K562 (cell line): ENCODE measurements around the gene TRAP1. TPM values are rescaled to one million over a fixed set of nuclear protein-coding genes. Genes with fewer than 3 reads are reported as not detected.

Experiments
- ATAC-seq: fragments of 200-7000 bp; cut with Tn5 transposase; 3 replicates; pipeline ENCODE4 v1.9.1; 2020; ENCODE audit warnings: moderate library complexity
- BruUV-seq: library from RNA; stranded (reverse); fragments of 400-500 nt; replicated peaks from 2 replicates; lab custom pipeline; 2021; lab: Mats Ljungman, UMichigan
- CTCF ChIA-PET: fragments of 300-600 bp; formaldehyde crosslinking; extraction: SDS; loops from one replicate; lab custom pipeline; 2021; ENCODE audit warnings: low intra/inter-chr PET ratio; lab: Yijun Ruan, JAX
- POLR2A ChIA-PET: fragments of 300-600, 350-650 bp; sonication (Branson Sonifier 250); formaldehyde crosslinking; extraction: SDS; loops from one replicate; lab custom pipeline; 2021; ENCODE audit warnings: antibody characterized with exemption, inconsistent platforms; lab: Yijun Ruan, JAX
- DNase-seq, 4 experiments: peaks; one replicate each; pipeline versions ENCODE4 v3.0.0 to v3.0.0-alpha.2; 2011 to 2018; ENCODE audit warnings: low spot score in 3 of 4, mixed read lengths in 3 of 4; ENCODE audit errors: extremely low read depth in 1 of 4
- FAIRE-seq: peaks from 2 replicates; lab custom pipeline; 2011; peaks lifted over from hg19 to GRCh38; lab: Jason Lieb, UNC
- H2AFZ ChIP-seq: 2 replicates; pipeline ENCODE4 v1.6.0; 2011; ENCODE audit warnings: low read depth, low read length, control low read depth, inconsistent platforms
- H3K27ac ChIP-seq: fragments of 200-600 bp; 3 replicates; pipeline ENCODE4 v1.8.0; 2011; ENCODE audit warnings: low read depth, mild to moderate bottlenecking, control low read depth, inconsistent platforms, low read length, moderate library complexity, mixed read lengths; ENCODE audit errors: extremely low read depth
- H3K27me3 ChIP-seq, 2 experiments: fragments of 300-600 bp in 1 of 2; 2 replicates in 1 of 2; 3 replicates in 1 of 2; pipeline versions ENCODE4 v1.6.0 to v1.8.0; 2011; ENCODE audit warnings: inconsistent platforms in 2 of 2, low read length in 2 of 2, mild to moderate bottlenecking in 1 of 2, mixed read lengths in 1 of 2, moderate library complexity in 1 of 2; ENCODE audit not compliant: control insufficient read depth in 2 of 2, insufficient read depth in 2 of 2
- H3K36me3 ChIP-seq: fragments of 300-600 bp; 3 replicates; pipeline ENCODE4 v1.8.0; 2011; ENCODE audit warnings: mild to moderate bottlenecking, low read length, inconsistent platforms; ENCODE audit not compliant: control insufficient read depth, insufficient read depth
- H3K4me1 ChIP-seq, 2 experiments: fragments of 200-600 bp in 1 of 2; replicated peaks in 1 of 2; 2 replicates in 1 of 2; 3 replicates in 1 of 2; pipeline versions ENCODE4 v1.5.1 to v1.8.0; 2011; ENCODE audit warnings: inconsistent platforms in 2 of 2, low read length in 2 of 2, mild to moderate bottlenecking in 1 of 2, mixed read lengths in 1 of 2, moderate library complexity in 1 of 2; ENCODE audit not compliant: control insufficient read depth in 2 of 2, insufficient read depth in 2 of 2
- H3K4me2 ChIP-seq: 2 replicates; pipeline ENCODE4 v1.6.1; 2011; ENCODE audit warnings: low read length, control low read depth, inconsistent platforms, mixed read lengths; ENCODE audit not compliant: insufficient read depth
- H3K4me3 ChIP-seq: fragments of 200-600 bp; sonication (generic), shearing (Covaris generic); 2 replicates; pipeline ENCODE4 v1.5.1; 2016; ENCODE audit warnings: control low read depth, inconsistent platforms
- H3K79me2 ChIP-seq: fragments of 200-600 bp; 3 replicates; pipeline ENCODE4 v1.8.0; 2011; ENCODE audit warnings: low read length, inconsistent platforms; ENCODE audit not compliant: control insufficient read depth, insufficient read depth
- H3K9ac ChIP-seq, 2 experiments: 2 replicates each; pipeline versions ENCODE4 v1.6.0 to v1.6.1; 2011; ENCODE audit warnings: low read depth in 2 of 2, low read length in 2 of 2, control low read depth in 1 of 2, inconsistent platforms in 1 of 2, mild to moderate bottlenecking in 1 of 2, mixed read lengths in 1 of 2; ENCODE audit not compliant: insufficient read depth in 1 of 2
- H3K9me1 ChIP-seq: one replicate; pipeline ENCODE4 v1.6.0; 2011; ENCODE audit warnings: inconsistent platforms, mild to moderate bottlenecking, low read length, moderate library complexity; ENCODE audit not compliant: control insufficient read depth, insufficient read depth
- H3K9me3 ChIP-seq: replicated peaks from 2 replicates; pipeline ENCODE4 v1.5.1; 2011; ENCODE audit warnings: low read depth, low read length, inconsistent platforms; ENCODE audit not compliant: control insufficient read depth, insufficient read depth
- H4K20me1 ChIP-seq: replicated peaks from 2 replicates; pipeline ENCODE4 v1.6.1; 2011; ENCODE audit warnings: low read length, inconsistent platforms, mixed read lengths; ENCODE audit not compliant: control insufficient read depth, insufficient read depth
- CLOCK ChIP-seq: fragments of 250-450 bp; sonication (Bioruptor Pico); IDR thresholded peaks from 2 replicates; pipeline ENCODE4 v1.4.0; 2020; ENCODE audit warnings: mild to moderate bottlenecking, moderate library complexity, borderline replicate concordance
- DMBX1 ChIP-seq: fragments of 250-450 bp; sonication (Bioruptor Pico); IDR thresholded peaks from 2 replicates; pipeline ENCODE4 v1.8.0; 2022; ENCODE audit warnings: inconsistent platforms, mild to moderate bottlenecking, moderate library complexity, borderline replicate concordance
- ILF3 ChIP-seq: fragments of 450-650 bp; IDR thresholded peaks from 2 replicates; pipeline ENCODE4 v1.6.1; 2018; ENCODE audit warnings: antibody characterized with exemption, mild to moderate bottlenecking, moderate library complexity, borderline replicate concordance
- MAZ ChIP-seq, 2 experiments: fragments of 450-650 bp in 1 of 2; sonication (generic) in 1 of 2; formaldehyde crosslinking; IDR thresholded peaks in 1 of 2; conservative IDR thresholded peaks in 1 of 2; 2 replicates each; pipeline versions ENCODE4 v1.4.0 to v1.5.0; 2020; ENCODE audit warnings: mild to moderate bottlenecking in 1 of 2, missing genetic modification reagents in 1 of 2
- POLR2G ChIP-seq: fragments of 200-400 bp; formaldehyde crosslinking; IDR thresholded peaks from 2 replicates; pipeline ENCODE4 v1.6.1; 2017; ENCODE audit warnings: low read depth, mild to moderate bottlenecking, antibody characterized with exemption, low read length, moderate library complexity
- RBM22 ChIP-seq: fragments of 200-400 bp; formaldehyde crosslinking; IDR thresholded peaks from 2 replicates; pipeline ENCODE4 v1.6.1; 2018; ENCODE audit warnings: low read length, low read depth; ENCODE audit not compliant: poor library complexity, severe bottlenecking
- SREBF2 ChIP-seq: sonication (generic); formaldehyde crosslinking; IDR thresholded peaks from 2 replicates; pipeline ENCODE4 v1.4.0; 2020; ENCODE audit warnings: mild to moderate bottlenecking, missing genetic modification reagents
- TAF7 ChIP-seq: fragments of 450-650 bp; IDR thresholded peaks from 2 replicates; pipeline ENCODE4 v1.6.1; 2016; ENCODE audit warnings: missing genetic modification characterization, missing compliant biosample characterization
- TCFL5 ChIP-seq: fragments of 250-450 bp; sonication (Bioruptor Pico); conservative IDR thresholded peaks from 2 replicates; pipeline ENCODE4 v1.6.1; 2021; ENCODE audit warnings: mild to moderate bottlenecking, moderate library complexity, matching md5 sums
- ZKSCAN1 ChIP-seq: fragments of 150-350 bp; IDR thresholded peaks from 2 replicates; pipeline ENCODE4 v1.6.1; 2016; ENCODE audit warnings: low read depth, low read length
- ZNF197 ChIP-seq: fragments of 200-800 bp; sonication (Bioruptor generic); IDR thresholded peaks from 2 replicates; pipeline ENCODE4 v1.6.1; 2016; ENCODE audit warnings: low read depth, missing genetic modification characterization, missing compliant biosample characterization
- WGBS: fragments of 100-300 bp; shearing (Covaris generic); methylation state at CpG from one replicate; pipeline ENCODE4 v1.1.6; 2016; ENCODE audit warnings: low coverage, mixed read lengths; ENCODE audit not compliant: insufficient coverage; ENCODE audit errors: missing lambda C conversion rate; 5-methylcytosine and 5-hydroxymethylcytosine counted together
- in situ Hi-C: fragments of 300-500 bp; cut with MboI; formaldehyde crosslinking; loops from 4 replicates; pipeline ENCODE4 v1.15.0; 2018; ENCODE audit warnings: inconsistent platforms, mixed read lengths
- intact Hi-C: fragments of 100-400 bp; cut with micrococcal nuclease; formaldehyde crosslinking; loops from 2 replicates; pipeline ENCODE4 v1.14.2; 2022
- polyA plus RNA-seq, 8 experiments: library from polyadenylated mRNA; depleted of rRNA in 4 of 8; stranded (reverse) in 5 of 8; unstranded in 3 of 8; fragments of >200 nt; fragmentation: Nextera tagmentation in 2 of 8; fragmentation: Illumina TruSeq in 1 of 8; extraction: Ambion mirVana in 2 of 8; extraction: Trizol in 1 of 8; gene quantifications; 2 replicates each; pipeline versions ENCODE4 v1.2.1 to v1.2.3, GENCODE V29; 2011 to 2014; ENCODE audit warnings: inconsistent platforms in 1 of 8, missing spikeins in 1 of 8
- total RNA-seq, 7 experiments: library from RNA; depleted of rRNA in 6 of 7; stranded (reverse); fragments of >200 nt in 6 of 7; fragmentation: Illumina TruSeq in 2 of 7; extraction: Trizol in 2 of 7; gene quantifications; 2 replicates each; pipeline versions ENCODE4 v1.2.1 to v1.2.3, GENCODE V29; 2011 to 2021; ENCODE audit warnings: low replicate concordance in 1 of 7

The TRAP1 gene
- total and polyA plus RNA-seq, 9 of the 15 experiments (the other 6 are each of a cell fraction or from before 2014, with no cell fraction given) = 19.1 to 436 (median 301) TPM

GRCh38 chr16:3664187-3664896 is 53.0 kb downstream of the TRAP1 start:
- WGBS = 92% methylated on average over 18 of the region's 31 CpGs
- Histone ChIP-seq H3K9me1 (no peaks in the 10 kb centered on the region), H3K27me3 (no peaks in the 10 kb centered on the region), H3K4me2 (no peak overlapping the region), H2AFZ (no peak overlapping the region), H3K9me3 (no peaks in the 10 kb centered on the region), H3K4me1 (peaks cover 0 to 5% of the 10 kb centered on the region in 2 experiments; a peak in 2 of 5 replicates), H3K79me2 (no peaks in the 10 kb centered on the region), H4K20me1 (no peaks in the 10 kb centered on the region; the same call in 1 of the 2 replicates), H3K36me3 (peaks cover 91% of the 10 kb centered on the region; the same call in 2 of the 3 replicates), H3K4me3 (no peak overlapping the region), H3K9ac (peak overlapping the region in 1 of 2 experiments; percentile 23; a peak in 1 of 4 replicates), H3K27ac (no peak overlapping the region)
- no TSS peak for BruUV-seq
- in situ Hi-C loops (no loop called here), intact Hi-C loops (no loop called here)
- DNase-seq (no peak), FAIRE-seq (no peak), ATAC-seq (no peak)
- ChIA-PET CTCF (no interaction called here), POLR2A (interaction anchor here (0.9 kb wide), 1 partner anchor 13 kb away, joined by 3 read pairs; no protein-coding TSS in a partner anchor)
- no peak for TF ChIP-seq CLOCK (CRISPR knock-in tag)
- TF ChIP-seq SREBF2 = no peak
- TF ChIP-seq ILF3 = no peak
- peak; percentile 62 for TF ChIP-seq RBM22
- TF ChIP-seq POLR2G = peak; percentile 60
- TF ChIP-seq TCFL5 (CRISPR knock-in tag) = no peak
- TF ChIP-seq TAF7 (tag) = no peak
- TF ChIP-seq ZNF197 (CRISPR knock-in tag) = no peak
- TF ChIP-seq MAZ (CRISPR knock-in tag; conservative IDR thresholded peaks at IDR 0.05 in 1 of 2, IDR thresholded peaks at IDR 0.05 in 1 of 2) = no peak
- TF ChIP-seq ZKSCAN1 = no peak
- TF ChIP-seq DMBX1 (CRISPR knock-in tag) = no peak
